Pons (tissue), 1 donor: ENCODE measurements around the gene CD86.
"Not testable (repeated sequence)": the region's sequence is repeated elsewhere in the genome, so short reads cannot be mapped to it uniquely, and the experiment has no call there.

ENCODE experiments used
- DNase-seq: peaks from one replicate; pipeline ENCODE4 v3.0.0-alpha.2; 2016; ENCODE audit warnings: low spot score

CD86 gene

DNA sequence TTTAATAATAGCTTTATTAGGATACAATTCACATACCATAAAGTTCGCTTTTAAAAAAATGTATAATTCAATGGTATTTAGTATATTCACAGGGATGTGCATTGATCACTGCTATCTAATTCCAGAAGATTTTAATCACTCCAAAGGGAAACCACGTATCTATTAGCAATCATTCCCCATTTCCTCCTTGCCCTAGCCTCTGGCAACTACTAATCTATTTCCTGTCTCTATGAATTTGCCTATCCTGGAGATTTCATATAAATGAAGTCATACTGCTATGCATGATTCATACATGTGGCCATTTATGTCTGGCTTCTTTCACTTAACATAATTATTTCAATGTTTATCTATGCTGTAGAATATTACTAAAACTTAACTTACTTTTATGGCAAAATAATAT, 96.3 kb downstream of the CD86 start:
- DNase-seq: no peak

DNA sequence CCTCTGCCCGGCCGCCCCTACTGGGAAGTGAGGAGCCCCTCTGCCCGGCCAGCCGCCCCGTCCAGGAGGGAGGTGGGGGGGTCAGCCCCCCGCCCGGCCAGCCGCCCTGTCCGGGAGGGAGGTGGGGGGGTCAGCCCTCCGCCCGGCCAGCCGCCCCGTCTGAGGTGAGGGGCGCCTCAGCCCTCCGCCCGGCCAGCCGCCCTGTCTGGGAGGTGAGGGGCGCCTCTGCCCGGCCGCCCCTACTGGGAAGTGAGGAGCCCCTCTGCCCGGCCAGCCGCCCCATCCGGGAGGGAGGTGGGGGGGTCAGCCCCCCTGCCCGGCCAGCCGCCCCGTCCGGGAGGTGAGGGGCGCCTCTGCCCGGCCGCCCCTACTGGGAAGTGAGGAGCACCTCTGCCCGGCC, 109.8 kb downstream of the CD86 start:
- not testable (repeated sequence) for DNase-seq

DNA sequence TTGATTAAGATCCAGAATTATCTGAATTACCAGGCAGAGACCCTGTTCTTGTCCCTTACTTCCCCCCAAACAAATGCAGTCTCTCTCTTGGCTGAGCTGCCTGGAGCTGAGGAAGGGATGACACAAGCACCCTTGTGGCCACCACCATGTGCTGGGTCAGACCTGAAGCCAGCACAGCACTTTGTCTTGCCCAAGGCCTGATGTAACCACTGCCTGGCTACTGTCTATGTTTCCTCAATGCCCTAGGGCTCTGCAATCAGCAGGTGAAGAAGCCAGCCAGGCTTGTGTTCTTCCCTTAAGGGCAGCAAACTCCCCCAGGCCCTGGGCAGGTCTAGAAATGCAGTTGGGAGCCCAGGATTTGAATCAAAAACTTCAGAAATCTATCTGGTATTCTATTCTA, 112.5 kb downstream of the CD86 start:
- DNase-seq: no peak

DNA sequence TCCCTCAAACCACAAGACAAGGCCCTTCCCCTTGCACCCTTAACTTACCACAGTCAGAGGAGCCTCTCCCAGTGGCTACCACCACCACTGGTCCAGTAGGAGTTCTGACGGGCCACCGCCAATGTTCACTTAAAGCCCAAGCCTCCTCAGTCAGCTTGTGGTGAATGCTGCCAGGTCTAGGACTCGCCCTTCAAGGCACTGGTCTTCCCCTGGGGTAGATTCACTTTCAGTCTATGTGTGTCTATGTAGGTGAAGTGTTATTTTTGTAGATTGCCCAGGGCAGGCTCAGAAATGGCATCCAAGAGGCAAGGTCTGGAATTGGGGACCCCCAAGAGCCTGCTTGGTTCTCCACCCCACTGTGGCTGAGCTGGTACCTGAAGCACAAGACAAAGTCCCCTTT, 112.9 kb downstream of the CD86 start:
- DNase-seq: no peak

DNA sequence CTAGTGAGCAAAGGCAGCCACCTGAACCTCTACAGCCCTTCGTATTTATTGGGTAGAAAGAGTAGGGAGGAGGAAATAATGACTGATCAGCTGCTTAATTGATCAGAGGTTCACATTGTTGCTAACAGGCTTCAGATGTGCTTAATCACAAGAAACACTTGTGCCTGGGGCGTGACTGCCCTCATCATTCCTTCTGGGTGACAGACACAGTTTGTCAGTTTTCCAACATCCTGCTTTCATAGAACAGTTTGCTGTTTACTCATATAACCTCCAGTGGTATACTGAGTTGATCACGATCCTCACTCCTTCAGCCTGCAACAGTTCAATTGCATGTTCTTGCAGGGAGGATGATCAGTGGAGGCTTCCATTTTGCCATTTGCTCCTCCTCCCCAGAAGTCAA, 114.7 kb downstream of the CD86 start:
- no peak for DNase-seq
